GM12874 (cell line): Measurements from ENCODE around the gene CD226.

Source experiments
- TF ChIP-seq, protein P1 (sequence below): IDR thresholded peaks from 2 replicates; pipeline ENCODE4 v1.5.1; 2011; ENCODE audit warnings: low read depth, mild to moderate bottlenecking, control low read depth, low read length, moderate library complexity; ENCODE audit not compliant: insufficient read depth

Gene CD226

DNA sequence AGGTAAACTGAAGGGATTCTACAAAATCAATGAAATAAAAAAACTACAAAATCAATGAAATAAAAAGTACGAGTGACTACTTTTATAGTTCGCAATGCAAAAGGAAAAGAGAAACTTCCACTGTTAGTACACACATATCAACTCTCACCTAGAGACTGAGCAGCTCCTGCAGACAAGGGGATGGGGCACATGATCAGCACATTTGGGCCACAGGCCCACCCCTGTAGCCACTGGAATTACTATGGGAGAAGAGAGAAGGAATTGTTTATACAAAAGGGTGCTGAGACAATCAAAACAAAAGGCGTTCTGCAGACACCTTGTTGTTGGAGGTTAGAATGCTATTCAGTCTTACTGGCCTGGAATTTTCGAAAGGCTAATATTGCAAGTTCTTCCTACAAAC lies 34.7 kb upstream of the CD226 start:
- TF ChIP-seq, protein P1, sequence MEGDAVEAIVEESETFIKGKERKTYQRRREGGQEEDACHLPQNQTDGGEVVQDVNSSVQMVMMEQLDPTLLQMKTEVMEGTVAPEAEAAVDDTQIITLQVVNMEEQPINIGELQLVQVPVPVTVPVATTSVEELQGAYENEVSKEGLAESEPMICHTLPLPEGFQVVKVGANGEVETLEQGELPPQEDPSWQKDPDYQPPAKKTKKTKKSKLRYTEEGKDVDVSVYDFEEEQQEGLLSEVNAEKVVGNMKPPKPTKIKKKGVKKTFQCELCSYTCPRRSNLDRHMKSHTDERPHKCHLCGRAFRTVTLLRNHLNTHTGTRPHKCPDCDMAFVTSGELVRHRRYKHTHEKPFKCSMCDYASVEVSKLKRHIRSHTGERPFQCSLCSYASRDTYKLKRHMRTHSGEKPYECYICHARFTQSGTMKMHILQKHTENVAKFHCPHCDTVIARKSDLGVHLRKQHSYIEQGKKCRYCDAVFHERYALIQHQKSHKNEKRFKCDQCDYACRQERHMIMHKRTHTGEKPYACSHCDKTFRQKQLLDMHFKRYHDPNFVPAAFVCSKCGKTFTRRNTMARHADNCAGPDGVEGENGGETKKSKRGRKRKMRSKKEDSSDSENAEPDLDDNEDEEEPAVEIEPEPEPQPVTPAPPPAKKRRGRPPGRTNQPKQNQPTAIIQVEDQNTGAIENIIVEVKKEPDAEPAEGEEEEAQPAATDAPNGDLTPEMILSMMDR, result no peak

DNA sequence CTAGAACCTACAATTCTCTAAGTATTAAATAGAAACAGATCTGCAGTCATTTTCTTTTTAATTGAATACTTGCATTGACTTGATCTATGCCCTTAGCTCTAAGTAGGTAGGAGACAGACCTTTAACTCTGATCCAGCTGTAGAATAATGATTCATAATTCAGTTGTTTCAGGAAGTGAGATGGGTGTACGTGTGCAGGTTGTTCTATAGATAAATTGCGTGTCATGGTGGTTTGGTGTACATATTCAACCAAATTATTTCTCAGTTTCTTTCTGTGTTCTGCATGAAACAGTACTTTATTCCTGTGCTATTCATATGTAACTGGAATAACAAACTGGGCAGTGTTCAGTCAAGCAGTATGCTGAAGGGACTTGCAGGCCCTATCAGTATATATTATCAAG lies 34.3 kb upstream of the CD226 start:
- TF ChIP-seq, protein P1, result no peak

GRCh38 chr18:69980982-69981804 lies 33.5 kb upstream of the CD226 start:
- TF ChIP-seq, protein P1, result no peak

- TF ChIP-seq, protein P1, result no peak
These were observed 32.8 kb upstream of the CD226 start for GRCh38 chr18:69980509-69980908.

DNA sequence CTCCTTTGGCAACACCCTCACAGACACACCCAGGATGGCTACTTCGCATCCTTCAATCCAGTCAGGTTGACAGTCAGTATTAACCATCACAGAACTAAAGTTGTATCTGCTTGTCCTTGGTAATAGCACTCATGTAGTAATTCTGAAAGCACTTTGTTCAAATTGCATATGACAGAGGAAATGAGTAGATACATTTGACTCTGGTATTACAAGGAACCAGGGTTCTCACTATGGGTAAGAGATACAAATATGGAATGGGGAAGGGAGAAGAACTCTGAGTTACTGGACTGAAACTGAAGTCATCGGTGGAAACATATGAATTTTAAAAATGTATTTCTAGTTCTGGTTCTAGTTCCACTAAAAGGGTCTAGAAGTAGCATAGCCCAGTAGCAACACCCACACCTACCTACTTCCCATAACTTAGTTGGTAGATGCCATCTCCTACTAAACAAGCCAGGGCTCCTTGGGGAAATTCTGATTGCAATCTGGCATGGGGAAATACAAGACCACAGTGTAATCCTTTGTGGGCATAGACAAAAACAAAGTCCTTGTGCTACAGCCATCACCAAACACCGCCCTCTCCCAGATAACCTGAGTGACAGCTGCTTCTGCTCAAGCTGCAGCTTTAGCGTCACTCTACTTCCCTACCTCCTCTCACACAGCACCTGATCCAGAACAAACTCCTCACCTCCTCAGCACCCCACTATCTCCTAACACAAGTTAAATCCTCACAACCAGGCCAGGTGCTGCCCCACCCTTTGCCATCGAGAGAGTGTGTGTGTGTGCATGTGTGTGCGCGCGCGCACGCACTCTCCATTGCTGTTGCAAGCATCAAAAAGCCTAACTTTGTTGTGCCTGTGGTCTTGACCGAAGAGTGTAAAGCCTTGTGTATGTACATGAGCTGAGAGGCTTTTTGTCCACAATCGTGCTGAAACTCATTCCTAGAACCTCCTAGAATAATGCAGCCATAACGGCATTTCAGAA lies 31.4 kb upstream of the CD226 start:
- TF ChIP-seq, protein P1, result no peak

- TF ChIP-seq, protein P1, result no peak
These were observed 26.7 kb upstream of the CD226 start for GRCh38 chr18:69974365-69974764.

GRCh38 chr18:69969491-69969890 lies 21.8 kb upstream of the CD226 start:
- TF ChIP-seq, protein P1, result no peak
